BLaER1 (cell line): ENCODE measurements around the gene MRPS10.

Source experiments
- H3K27ac ChIP-seq: shearing (Covaris generic); formaldehyde crosslinking; 2 replicates; pipeline ENCODE4 v1.8.1; 2022
- H3K27me3 ChIP-seq: shearing (Covaris generic); formaldehyde crosslinking; 2 replicates; pipeline ENCODE4 v1.8.1; 2022
- H3K36me3 ChIP-seq: shearing (Covaris generic); formaldehyde crosslinking; 2 replicates; pipeline ENCODE4 v1.8.1; 2022
- H3K4me1 ChIP-seq: shearing (Covaris generic); formaldehyde crosslinking; 2 replicates; pipeline ENCODE4 v1.8.1; 2022
- H3K4me2 ChIP-seq: shearing (Covaris generic); formaldehyde crosslinking; 2 replicates; pipeline ENCODE4 v1.8.1; 2022
- H3K4me3 ChIP-seq: shearing (Covaris generic); formaldehyde crosslinking; 2 replicates; pipeline ENCODE4 v1.8.1; 2022
- H3K9ac ChIP-seq: shearing (Covaris generic); formaldehyde crosslinking; 2 replicates; pipeline ENCODE4 v1.8.1; 2022
- H3K9me3 ChIP-seq: shearing (Covaris generic); formaldehyde crosslinking; 2 replicates; pipeline ENCODE4 v1.8.1; 2022
- H4K20me1 ChIP-seq: shearing (Covaris generic); formaldehyde crosslinking; 2 replicates; pipeline ENCODE4 v1.8.1; 2022
- Cebpa-rat ChIP-seq: shearing (Covaris generic); IDR thresholded peaks from 2 replicates; pipeline ENCODE4 v1.8.1; 2022

Gene MRPS10

DNA sequence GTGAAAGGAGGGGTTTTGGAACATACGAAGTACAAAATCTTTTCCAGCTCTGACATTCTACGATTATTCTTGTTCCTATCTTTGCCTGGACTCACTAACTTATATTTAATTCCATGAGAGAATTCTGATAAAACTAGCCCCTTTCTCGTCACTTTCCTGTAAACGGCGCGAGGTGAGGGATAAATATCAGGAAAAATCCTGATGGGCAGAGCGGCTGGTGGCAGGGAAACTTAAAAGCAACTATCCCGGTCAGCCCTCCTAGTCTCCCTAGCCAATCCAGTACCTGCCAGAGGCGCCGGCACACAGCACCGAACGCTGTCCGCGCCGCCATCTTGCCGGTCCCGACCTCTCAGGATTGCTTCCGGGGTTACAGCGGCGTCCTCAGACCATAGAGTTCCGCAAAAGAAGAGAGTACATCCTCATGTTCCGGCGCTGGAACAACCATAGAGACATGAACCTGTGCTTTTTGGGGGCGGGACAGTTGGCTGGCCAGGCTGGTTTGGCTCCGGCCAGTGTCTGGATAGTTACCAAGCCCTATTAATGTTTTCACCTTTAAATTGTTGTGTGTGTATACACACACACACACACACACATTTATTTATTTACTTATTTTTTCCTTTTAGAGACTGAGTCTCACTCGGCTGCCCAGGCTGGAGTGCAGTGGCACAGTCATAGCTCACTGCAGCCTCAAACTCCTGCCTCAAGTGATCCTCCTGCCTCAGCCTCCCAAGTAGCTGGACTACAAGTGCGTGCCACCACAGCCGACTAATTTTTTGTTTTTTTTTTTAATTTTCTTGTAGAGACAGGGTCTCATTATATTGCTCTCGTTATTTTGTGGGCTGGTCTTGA is at the start of gene MRPS10:
Gene MRPS10, minus strand, starts transcription at position 343 of the 849 bp plus-strand sequence. Its CDS starts 12 bp downstream, at position 331.
- Histone ChIP-seq H3K4me3 (peak within 1 kb of the TSS; percentile 88), H3K9me3 (no peaks in the 10 kb centered on the region), H4K20me1 (no peaks in the 10 kb centered on the region), H3K27ac (peak within 1 kb of the TSS; percentile 89), H3K4me1 (peaks cover 9% of the 10 kb centered on the region), H3K27me3 (no peaks in the 10 kb centered on the region), H3K4me2 (peak within 1 kb of the TSS; percentile 88), H3K9ac (peak within 1 kb of the TSS; percentile 95), H3K36me3 (peaks cover 15% of the 10 kb centered on the region)
- no peak for TF ChIP-seq Cebpa-rat

DNA sequence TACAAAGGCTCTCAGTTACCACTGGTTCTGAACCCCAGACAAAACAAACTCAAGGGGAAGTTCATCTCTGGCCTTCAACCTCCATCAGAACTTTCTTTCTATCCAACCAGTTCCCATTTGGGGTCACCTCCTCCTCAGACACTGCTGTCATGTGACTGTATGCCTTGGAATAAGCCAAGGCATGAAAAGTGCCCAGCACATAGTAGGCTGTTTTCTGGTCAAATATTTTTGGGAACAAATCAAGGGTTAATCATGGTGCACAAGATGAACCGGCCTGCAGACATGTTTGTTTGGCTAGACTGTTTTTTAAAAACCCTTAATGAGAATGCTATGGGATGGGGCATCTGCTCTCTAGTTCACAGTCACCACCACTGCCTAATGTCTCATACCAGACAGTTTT is 48.9 kb upstream of the MRPS10 start:
- TF ChIP-seq Cebpa-rat: no peak
- H3K9me3 ChIP-seq: no peaks in the 10 kb centered on the region
- no peaks in the 10 kb centered on the region for H4K20me1 ChIP-seq
- no peaks in the 10 kb centered on the region for H3K27me3 ChIP-seq
- H3K4me2 ChIP-seq: no peak overlapping the region
- H3K4me3 ChIP-seq: no peak overlapping the region
- H3K9ac ChIP-seq: no peak overlapping the region
- no peak overlapping the region for H3K27ac ChIP-seq
- no peaks in the 10 kb centered on the region for H3K4me1 ChIP-seq
- H3K36me3 ChIP-seq: peaks cover 84% of the 10 kb centered on the region

DNA sequence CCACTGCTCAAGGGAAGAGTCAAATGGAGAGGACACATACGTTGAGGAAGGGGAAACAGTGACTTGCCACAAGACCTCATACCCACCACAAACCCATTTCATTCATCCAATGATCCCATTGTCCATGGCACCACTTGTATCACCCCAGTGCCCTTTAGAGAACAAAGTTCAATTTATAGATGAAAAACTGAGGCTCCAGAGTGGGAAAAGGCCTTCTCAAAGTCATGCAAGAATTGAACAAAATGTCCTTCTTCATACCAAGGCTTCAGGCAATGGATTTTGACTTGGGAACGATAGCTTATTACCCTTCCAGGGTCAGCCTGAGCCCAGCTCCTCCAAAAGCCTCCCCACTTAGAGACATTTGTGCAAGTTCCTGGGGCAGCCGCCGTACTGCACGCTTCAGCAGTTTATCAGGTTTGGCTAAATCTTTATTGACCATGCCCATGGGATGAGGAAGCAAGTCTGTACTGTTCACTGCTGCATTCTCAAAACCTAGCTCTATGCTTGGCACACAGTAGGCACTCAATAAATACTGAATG is 47.3 kb upstream of the MRPS10 start:
- H3K9me3 ChIP-seq: no peaks in the 10 kb centered on the region
- H3K36me3 ChIP-seq: peaks cover 87% of the 10 kb centered on the region
- H4K20me1 ChIP-seq: no peaks in the 10 kb centered on the region
- no peak overlapping the region for H3K4me3 ChIP-seq
- no peaks in the 10 kb centered on the region for H3K27me3 ChIP-seq
- no peak for TF ChIP-seq Cebpa-rat
- H3K4me1 ChIP-seq: no peaks in the 10 kb centered on the region
- H3K4me2 ChIP-seq: no peak overlapping the region
- no peak overlapping the region for H3K27ac ChIP-seq
- H3K9ac ChIP-seq: no peak overlapping the region

DNA sequence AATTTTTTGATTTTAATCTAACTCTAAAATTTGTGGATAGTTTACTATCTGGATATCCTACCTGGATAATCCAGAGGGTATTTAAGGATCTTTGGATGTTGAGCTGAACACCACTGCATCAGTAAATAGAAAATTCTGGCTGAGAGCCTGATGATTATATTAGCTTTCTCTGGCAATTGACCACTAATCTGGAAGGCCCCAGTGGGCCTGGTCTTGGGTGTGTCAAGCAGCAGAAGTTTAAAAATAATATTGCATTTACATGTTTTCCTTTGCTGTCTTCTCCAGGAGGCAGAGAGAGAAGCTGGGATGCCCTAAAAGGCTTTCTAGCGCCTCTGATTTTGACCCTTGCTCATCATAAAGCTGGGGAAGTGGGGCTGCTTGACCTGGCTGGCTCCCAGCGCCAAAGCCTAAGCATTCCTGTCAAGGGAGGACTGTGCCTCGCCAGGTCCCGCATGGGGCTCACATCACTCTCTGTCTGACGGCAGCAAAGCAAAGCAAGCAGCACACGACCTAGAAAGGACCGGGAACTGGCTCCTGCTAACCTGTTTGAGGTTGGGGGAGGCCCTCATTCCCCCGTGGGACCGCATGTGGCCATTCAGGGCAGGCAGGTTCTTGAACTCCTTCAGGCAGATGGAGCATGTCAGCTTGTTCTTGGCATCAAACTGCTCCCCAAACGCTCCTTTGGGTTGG is 46.6 kb upstream of the MRPS10 start:
- no peak for TF ChIP-seq Cebpa-rat
- no peaks in the 10 kb centered on the region for H3K9me3 ChIP-seq

DNA sequence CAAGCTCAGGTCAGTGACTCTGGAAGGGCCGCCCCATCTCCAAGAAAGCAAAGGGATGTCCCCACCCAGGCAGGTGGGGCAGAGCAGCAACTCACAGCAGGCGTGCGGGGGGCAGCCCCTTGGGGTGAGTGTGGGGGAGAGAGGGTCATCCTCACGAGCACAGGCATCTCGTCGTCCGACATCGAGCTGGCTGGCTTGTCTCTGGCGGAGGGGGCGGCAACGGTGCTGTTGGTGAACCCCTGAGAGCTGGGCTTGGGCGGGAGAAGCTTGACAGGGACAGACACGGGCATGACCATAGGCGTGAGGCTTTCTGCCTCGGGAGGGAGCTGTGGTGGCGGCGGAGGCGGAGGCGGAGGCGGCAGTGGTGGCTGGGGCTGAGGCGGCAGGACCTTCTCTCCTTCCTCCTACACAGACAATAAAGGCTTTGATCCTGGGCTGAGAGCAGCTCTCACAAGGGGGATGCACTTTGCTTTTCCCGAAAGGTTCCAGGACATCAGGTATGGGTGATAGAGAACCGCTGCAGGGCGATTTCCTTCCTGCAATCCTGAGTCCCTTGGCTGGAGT is 45.6 kb upstream of the MRPS10 start:
- H3K9ac ChIP-seq: no peak overlapping the region
- no peaks in the 10 kb centered on the region for H4K20me1 ChIP-seq
- no peaks in the 10 kb centered on the region for H3K9me3 ChIP-seq
- H3K36me3 ChIP-seq: peaks cover 86% of the 10 kb centered on the region
- no peak overlapping the region for H3K4me2 ChIP-seq
- H3K27me3 ChIP-seq: no peaks in the 10 kb centered on the region
- TF ChIP-seq Cebpa-rat: no peak
- no peak overlapping the region for H3K27ac ChIP-seq
- no peaks in the 10 kb centered on the region for H3K4me1 ChIP-seq
- H3K4me3 ChIP-seq: no peak overlapping the region

More for the DNA sequence above, 46.6 kb upstream of the MRPS10 start:
- Histone ChIP-seq H3K36me3 (peaks cover 86% of the 10 kb centered on the region), H3K4me2 (no peak overlapping the region), H3K27me3 (no peaks in the 10 kb centered on the region), H3K9ac (no peak overlapping the region), H3K4me3 (no peak overlapping the region), H3K27ac (no peak overlapping the region), H4K20me1 (no peaks in the 10 kb centered on the region), H3K4me1 (no peaks in the 10 kb centered on the region)

DNA sequence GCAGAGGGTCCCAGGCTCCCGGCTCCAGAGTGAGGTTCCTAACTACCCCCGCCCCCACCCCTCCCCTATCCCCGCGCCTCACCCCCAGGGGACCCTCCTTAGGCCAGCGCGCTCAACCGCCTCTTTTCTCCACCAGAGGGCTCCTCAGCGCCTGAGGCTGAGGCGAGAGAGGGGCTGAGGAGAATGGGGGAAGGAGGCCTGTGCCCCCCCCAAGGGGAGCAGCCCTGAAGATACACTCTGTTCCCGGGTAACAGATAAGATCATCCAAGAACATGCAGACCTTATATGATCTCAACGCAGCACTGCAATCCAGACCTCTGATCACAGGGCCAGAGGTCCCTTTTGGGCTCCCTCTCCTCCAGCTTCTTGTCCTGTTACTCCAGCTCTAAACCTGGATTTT is 43.3 kb upstream of the MRPS10 start:
- no peaks in the 10 kb centered on the region for H3K4me1 ChIP-seq
- H3K9me3 ChIP-seq: no peaks in the 10 kb centered on the region
- no peak overlapping the region for H3K27ac ChIP-seq
- H3K9ac ChIP-seq: no peak overlapping the region
- H3K4me2 ChIP-seq: no peak overlapping the region
- TF ChIP-seq Cebpa-rat: no peak
- H3K27me3 ChIP-seq: no peaks in the 10 kb centered on the region
- no peak overlapping the region for H3K4me3 ChIP-seq
- peaks cover 87% of the 10 kb centered on the region for H3K36me3 ChIP-seq
- H4K20me1 ChIP-seq: no peaks in the 10 kb centered on the region

DNA sequence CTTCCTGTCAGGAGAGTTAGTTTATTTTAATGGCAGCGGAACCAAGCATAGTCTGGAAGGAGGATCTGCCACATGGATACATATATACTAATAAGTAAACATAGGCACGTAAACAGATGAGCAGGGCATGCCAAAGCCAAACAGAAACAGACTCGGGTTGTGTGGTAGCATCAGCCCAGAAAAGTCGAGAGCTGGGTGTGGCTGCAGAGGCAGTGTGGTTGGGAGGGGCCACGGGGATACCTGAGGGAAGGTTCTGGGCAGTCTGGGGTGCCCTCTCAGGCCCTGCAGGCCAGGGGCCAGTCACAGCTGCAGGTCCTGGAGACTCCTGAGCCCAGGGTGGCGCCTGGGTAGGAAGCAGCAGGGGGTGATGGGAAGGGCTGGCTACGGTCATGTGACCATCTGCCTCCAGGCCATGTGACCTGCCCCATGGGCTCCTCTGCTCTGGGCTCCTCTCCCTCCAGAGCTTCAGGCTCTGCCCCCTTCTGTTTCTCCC is 42.8 kb upstream of the MRPS10 start:
- Histone ChIP-seq H3K4me3 (no peak overlapping the region), H3K4me1 (no peaks in the 10 kb centered on the region), H3K9me3 (no peaks in the 10 kb centered on the region), H3K27me3 (no peaks in the 10 kb centered on the region), H3K27ac (no peak overlapping the region), H3K9ac (no peak overlapping the region), H3K36me3 (peaks cover 87% of the 10 kb centered on the region), H3K4me2 (no peak overlapping the region), H4K20me1 (no peaks in the 10 kb centered on the region)
- TF ChIP-seq Cebpa-rat: no peak

DNA sequence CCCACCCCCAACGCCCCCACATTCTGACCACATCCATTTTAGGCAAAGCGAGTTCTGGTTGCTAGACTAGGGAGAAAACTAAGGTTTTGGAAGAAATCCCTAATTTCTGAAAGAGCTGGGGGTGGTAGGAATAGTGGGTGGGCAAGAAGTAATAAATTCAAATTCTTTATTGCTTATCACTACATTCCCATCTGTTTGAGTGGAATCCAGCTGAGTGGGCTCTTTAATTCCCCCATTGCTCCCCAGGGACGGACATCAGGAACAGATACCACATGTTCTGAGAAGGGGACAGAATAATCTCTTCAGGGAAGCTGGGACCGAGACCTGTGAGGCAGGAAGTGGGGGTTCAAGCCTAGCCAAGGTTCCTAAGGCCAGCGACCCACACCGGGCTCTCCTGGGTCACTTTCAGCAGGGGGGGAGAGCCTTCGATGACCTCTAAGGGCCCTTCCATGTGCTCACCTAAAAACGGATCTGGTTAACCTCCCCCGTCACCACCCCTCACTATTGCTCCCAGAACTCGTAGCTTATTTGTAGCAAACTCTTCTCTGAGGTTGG is 42.3 kb upstream of the MRPS10 start:
- Histone ChIP-seq H4K20me1 (no peaks in the 10 kb centered on the region), H3K9ac (no peak overlapping the region), H3K4me2 (no peak overlapping the region), H3K27ac (no peak overlapping the region), H3K36me3 (peaks cover 87% of the 10 kb centered on the region), H3K4me1 (no peaks in the 10 kb centered on the region), H3K4me3 (no peak overlapping the region), H3K27me3 (no peaks in the 10 kb centered on the region), H3K9me3 (no peaks in the 10 kb centered on the region)
- TF ChIP-seq Cebpa-rat: no peak

DNA sequence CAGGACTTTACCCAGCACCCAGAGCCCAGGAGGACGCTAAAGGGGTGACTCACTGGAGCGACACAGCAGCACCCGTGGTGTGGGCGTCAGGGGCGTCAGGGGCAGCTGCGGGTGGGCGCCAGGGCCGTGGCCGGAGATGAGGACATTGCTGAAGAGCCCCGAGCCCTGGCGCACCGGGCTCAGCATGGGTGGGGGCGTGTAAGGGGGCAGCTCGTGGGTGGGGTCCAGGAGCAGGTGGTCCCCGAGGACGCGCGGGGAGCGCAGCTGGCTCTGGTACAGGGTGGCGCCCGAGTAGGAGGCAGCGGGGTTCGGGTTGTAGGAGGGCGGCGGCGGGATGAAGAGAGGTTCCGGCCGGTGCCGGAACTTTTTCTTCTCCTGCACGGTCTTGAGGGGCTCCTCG is 41.6 kb upstream of the MRPS10 start:
- Histone ChIP-seq H3K4me3 (no peak overlapping the region), H3K9me3 (no peaks in the 10 kb centered on the region), H3K27me3 (no peaks in the 10 kb centered on the region), H3K4me2 (no peak overlapping the region), H3K9ac (no peak overlapping the region), H4K20me1 (no peaks in the 10 kb centered on the region), H3K36me3 (peaks cover 87% of the 10 kb centered on the region), H3K27ac (no peak overlapping the region), H3K4me1 (no peaks in the 10 kb centered on the region)
- no peak for TF ChIP-seq Cebpa-rat
